Ishikawa (cell line): ENCODE data around the gene AFAP1L1.

ENCODE experiments used
- CEBPB ChIP-seq: IDR thresholded peaks from 2 replicates; pipeline ENCODE4 v1.6.1; 2012
- CREB1 ChIP-seq: IDR thresholded peaks from 2 replicates; pipeline ENCODE4 v1.6.1; 2012; ENCODE audit warnings: low read depth
- EGR1 ChIP-seq: IDR thresholded peaks from 2 replicates; pipeline ENCODE4 v1.6.1; 2012
- EP300 ChIP-seq: IDR thresholded peaks from 2 replicates; pipeline ENCODE4 v1.6.1; 2012; ENCODE audit warnings: borderline replicate concordance
- FOXM1 ChIP-seq: IDR thresholded peaks from 2 replicates; pipeline ENCODE4 v1.6.1; 2012; ENCODE audit warnings: low read depth, borderline replicate concordance
- MAX ChIP-seq: IDR thresholded peaks from 2 replicates; pipeline ENCODE4 v1.6.1; 2012
- NFIC ChIP-seq: IDR thresholded peaks from 2 replicates; pipeline ENCODE4 v1.6.1; 2012
- RAD21 ChIP-seq: IDR thresholded peaks from 2 replicates; pipeline ENCODE4 v1.6.1; 2012; ENCODE audit warnings: low read depth
- REST ChIP-seq: IDR thresholded peaks from 2 replicates; pipeline ENCODE4 v1.6.1; 2012; ENCODE audit warnings: low read depth, mild to moderate bottlenecking
- TAF1 ChIP-seq: IDR thresholded peaks from 2 replicates; pipeline ENCODE4 v1.6.1; 2012; ENCODE audit warnings: low read depth, mild to moderate bottlenecking
- TCF12 ChIP-seq: IDR thresholded peaks from 2 replicates; pipeline ENCODE4 v1.6.1; 2012; ENCODE audit warnings: low read depth
- TEAD4 ChIP-seq: IDR thresholded peaks from 2 replicates; pipeline ENCODE4 v1.6.1; 2012
- USF1 ChIP-seq: IDR thresholded peaks from 2 replicates; pipeline ENCODE4 v1.6.1; 2012
- YY1 ChIP-seq: IDR thresholded peaks from 2 replicates; pipeline ENCODE4 v1.6.1; 2012; ENCODE audit warnings: low read depth
- ZBTB7A ChIP-seq: IDR thresholded peaks from 2 replicates; pipeline ENCODE4 v1.6.1; 2012; ENCODE audit warnings: low read depth

Gene AFAP1L1

GRCh38 chr5:149314571-149315111 is 43.0 kb downstream of the AFAP1L1 start:
- TF ChIP-seq USF1 (no peak), NFIC (no peak), RAD21 (no peak), YY1 (no peak), CEBPB (no peak), CREB1 (no peak), TAF1 (no peak), ZBTB7A (no peak), EP300 (no peak), MAX (no peak), TCF12 (no peak), REST (no peak)

- TF ChIP-seq REST (no peak), CREB1 (no peak), NFIC (no peak), TCF12 (no peak), EGR1 (no peak), ZBTB7A (no peak), TAF1 (no peak), YY1 (no peak), RAD21 (no peak), EP300 (no peak), FOXM1 (no peak), TEAD4 (no peak), MAX (no peak), USF1 (no peak)
Measured at GRCh38 chr5:149315753-149316152, 44.1 kb downstream of the AFAP1L1 start.

- 0 out of 2 replicates have a peak, but pooled peaks have one; percentile 23 for TF ChIP-seq YY1
- no peak for TF ChIP-seq TCF12
- TF ChIP-seq RAD21, result peak; percentile 77
- no peak for TF ChIP-seq FOXM1
- no peak for TF ChIP-seq EGR1
- no peak for TF ChIP-seq USF1
Measured at GRCh38 chr5:149317281-149318048, 45.8 kb downstream of the AFAP1L1 start.

GRCh38 chr5:149319174-149319573 is 47.5 kb downstream of the AFAP1L1 start:
- TF ChIP-seq USF1 (no peak), TAF1 (no peak), YY1 (no peak), CEBPB (no peak), TEAD4 (no peak), NFIC (no peak), REST (no peak), MAX (no peak), FOXM1 (no peak), CREB1 (no peak), RAD21 (no peak), EP300 (no peak), EGR1 (no peak), TCF12 (no peak), ZBTB7A (no peak)
